Smooth muscle cell (in vitro differentiated cells): ENCODE results near the gene SLC19A2. TPM values are rescaled to one million over a fixed set of nuclear protein-coding genes. Genes with fewer than 3 reads are reported as not detected.
"Not testable (repeated sequence)": the region's sequence is repeated elsewhere in the genome, so short reads cannot be mapped to it uniquely, and the experiment has no call there.

Experiments
- DNase-seq: peaks from one replicate; lab custom pipeline; 2025; ENCODE audit not compliant: unreplicated experiment; lab: John Stamatoyannopoulos, UW
- H2AFZ ChIP-seq: fragments of 200-600 bp; sonication (generic); 2 replicates; pipeline ENCODE4 v1.6.0; 2016; ENCODE audit warnings: antibody characterized with exemption, low read depth, mild to moderate bottlenecking
- H3F3A ChIP-seq: fragments of 200-600 bp; sonication (generic); 2 replicates; pipeline ENCODE4 v1.6.0; 2017; ENCODE audit warnings: antibody characterized with exemption, low read depth
- H3K27ac ChIP-seq: fragments of 200-600 bp; sonication (generic); 2 replicates; pipeline ENCODE4 v1.5.1; 2016; ENCODE audit warnings: low read depth, mild to moderate bottlenecking
- H3K27me3 ChIP-seq: fragments of 200-600 bp; sonication (generic); 2 replicates; pipeline ENCODE4 v1.6.1; 2016; ENCODE audit warnings: low read depth, mild to moderate bottlenecking
- H3K36me3 ChIP-seq: fragments of 200-600 bp; sonication (generic); 2 replicates; pipeline ENCODE4 v1.5.1; 2016; ENCODE audit warnings: low read depth
- H3K4me1 ChIP-seq: fragments of 200-600 bp; sonication (generic); 2 replicates; pipeline ENCODE4 v1.5.1; 2016; ENCODE audit warnings: low read depth
- H3K4me2 ChIP-seq: fragments of 200-600 bp; sonication (generic); 2 replicates; pipeline ENCODE4 v1.6.0; 2016; ENCODE audit warnings: mild to moderate bottlenecking
- H3K4me3 ChIP-seq: fragments of 200-600 bp; sonication (generic); 2 replicates; pipeline ENCODE4 v1.5.1; 2016; ENCODE audit warnings: mild to moderate bottlenecking
- H3K79me2 ChIP-seq: fragments of 200-600 bp; sonication (generic); 2 replicates; pipeline ENCODE4 v1.6.0; 2016; ENCODE audit warnings: low read depth, mild to moderate bottlenecking
- H3K9ac ChIP-seq: fragments of 200-600 bp; sonication (generic); 2 replicates; pipeline ENCODE4 v1.6.0; 2016; ENCODE audit warnings: low read depth
- H3K9me3 ChIP-seq: fragments of 200-600 bp; sonication (generic); replicated peaks from 2 replicates; pipeline ENCODE4 v1.5.1; 2016; ENCODE audit warnings: low read depth
- H4K20me1 ChIP-seq: fragments of 200-600 bp; sonication (generic); 2 replicates; pipeline ENCODE4 v1.6.0; 2016; ENCODE audit warnings: low read depth
- CTCF ChIP-seq: fragments of 200-600 bp; sonication (generic); IDR thresholded peaks from 2 replicates; pipeline ENCODE4 v1.5.1; 2017; ENCODE audit warnings: borderline replicate concordance, mild to moderate bottlenecking, antibody characterized with exemption; ENCODE audit not compliant: insufficient read depth, poor library complexity, severe bottlenecking
- WGBS: methylation state at CpG from one replicate; pipeline ENCODE4 v1.1.7; 2016; ENCODE audit warnings: low lambda C conversion rate; 5-methylcytosine and 5-hydroxymethylcytosine counted together
- polyA plus RNA-seq: library from polyadenylated mRNA; unstranded; fragments of >200 nt; fragmentation: Nextera tagmentation; extraction: Ambion mirVana; gene quantifications from 2 replicates; pipeline ENCODE4 v1.2.1, GENCODE V29; 2016
- total RNA-seq: library from RNA; depleted of rRNA; stranded (reverse); fragments of >200 nt; gene quantifications from 2 replicates; pipeline ENCODE4 v1.2.3, GENCODE V29; 2014

Gene SLC19A2
- total and polyA plus RNA-seq, 2 experiments from 2014 or later = 15.1 to 59.4 TPM

DNA sequence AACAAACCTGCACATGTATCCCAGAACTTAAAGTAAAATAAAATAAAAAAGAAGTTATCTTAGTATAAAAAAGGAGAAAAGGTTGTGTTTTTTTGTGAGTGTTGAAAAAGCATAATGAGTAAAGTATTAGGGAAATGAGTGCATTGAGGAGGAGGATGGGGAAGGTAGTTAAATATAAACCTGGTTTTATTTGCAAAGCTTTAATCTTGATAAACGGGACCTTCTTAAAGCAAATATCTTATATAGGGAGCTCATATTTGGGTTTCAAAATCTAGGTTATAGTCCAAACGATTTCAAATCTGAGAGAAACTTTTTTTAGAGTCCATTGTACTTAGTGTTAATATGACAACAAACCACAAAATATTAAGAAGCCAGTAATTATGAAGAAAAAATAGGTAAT, 21.7 kb upstream of the SLC19A2 start:
- WGBS = 80% methylated on average over 2 of the region's 2 CpGs
- H3K36me3 ChIP-seq = no peaks in the 10 kb centered on the region
- no peak for DNase-seq

DNA sequence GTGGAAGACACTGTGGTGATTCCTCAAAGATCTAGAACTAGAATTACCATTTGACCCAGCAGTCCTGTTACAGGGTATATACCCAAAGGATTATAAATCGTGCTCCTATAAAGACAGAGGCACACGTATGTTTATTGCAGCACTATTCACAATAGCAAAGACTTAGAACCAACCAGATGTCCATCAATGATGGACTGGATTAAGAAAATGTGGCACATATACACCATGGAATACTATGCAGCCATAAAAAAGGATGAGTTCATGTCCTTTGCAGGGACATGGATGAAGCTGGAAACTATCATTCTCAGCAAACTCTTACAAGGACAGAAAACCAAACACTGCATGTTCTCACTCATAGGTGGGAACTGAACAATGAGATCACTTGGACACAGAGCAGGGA, 17.9 kb upstream of the SLC19A2 start:
- H3K4me1 ChIP-seq, H3K27me3 ChIP-seq, H3K27ac ChIP-seq, H3F3A ChIP-seq, H3K36me3 ChIP-seq, H3K4me2 ChIP-seq, DNase-seq, H4K20me1 ChIP-seq, H3K4me3 ChIP-seq, H2AFZ ChIP-seq, H3K79me2 ChIP-seq, H3K9ac ChIP-seq, H3K9me3 ChIP-seq: not testable (repeated sequence)
- WGBS = 100% methylated on average over 2 of the region's 2 CpGs

More for the DNA sequence above, 21.7 kb upstream of the SLC19A2 start:
- Histone ChIP-seq H3K9ac (no peak overlapping the region), H3K79me2 (no peaks in the 10 kb centered on the region), H3K27me3 (no peaks in the 10 kb centered on the region), H3K4me3 (no peak overlapping the region), H2AFZ (no peak overlapping the region), H3K9me3 (no peaks in the 10 kb centered on the region), H3K27ac (no peak overlapping the region), H3K4me2 (no peak overlapping the region), H3F3A (no peaks in the 10 kb centered on the region), H3K4me1 (peaks cover 4% of the 10 kb centered on the region), H4K20me1 (no peaks in the 10 kb centered on the region)
- TF ChIP-seq CTCF = no peak

- TF ChIP-seq CTCF = no peak
- Histone ChIP-seq H4K20me1 (no peaks in the 10 kb centered on the region), H3K36me3 (no peaks in the 10 kb centered on the region), H3K9ac (no peak overlapping the region), H3F3A (no peaks in the 10 kb centered on the region), H3K4me2 (no peak overlapping the region), H3K4me3 (no peak overlapping the region), H3K79me2 (no peaks in the 10 kb centered on the region), H2AFZ (no peak overlapping the region), H3K27me3 (no peaks in the 10 kb centered on the region), H3K27ac (no peak overlapping the region), H3K4me1 (no peaks in the 10 kb centered on the region), H3K9me3 (no peaks in the 10 kb centered on the region)
- no peak for DNase-seq
These were observed 14.1 kb upstream of the SLC19A2 start for GRCh38 chr1:169499807-169500206.

GRCh38 chr1:169497317-169497716, 11.6 kb upstream of the SLC19A2 start:
- H3F3A ChIP-seq = no peaks in the 10 kb centered on the region
- H3K4me1 ChIP-seq = no peaks in the 10 kb centered on the region
- H3K27ac ChIP-seq = peak overlapping the region; percentile 78
- H3K36me3 ChIP-seq = no peaks in the 10 kb centered on the region
- no peak overlapping the region for H3K4me3 ChIP-seq
- H3K4me2 ChIP-seq = no peak overlapping the region
- H3K79me2 ChIP-seq = no peaks in the 10 kb centered on the region
- no peak for TF ChIP-seq CTCF
- H3K9me3 ChIP-seq = no peaks in the 10 kb centered on the region
- no peak overlapping the region for H2AFZ ChIP-seq
- H4K20me1 ChIP-seq = no peaks in the 10 kb centered on the region
- H3K9ac ChIP-seq = no peak overlapping the region
- no peak for DNase-seq
- no peaks in the 10 kb centered on the region for H3K27me3 ChIP-seq
- 59% methylated on average over 2 of the region's 2 CpGs for WGBS
